Astrocyte of the spinal cord (primary cell): ENCODE results near the gene LRBA.

Experiments used
- DNase-seq: peaks from one replicate; pipeline ENCODE4 v3.0.0; 2011; ENCODE audit warnings: low read depth, low spot score
- H3K4me3 ChIP-seq: 2 replicates; pipeline ENCODE4 v1.5.1; 2011; ENCODE audit warnings: low read depth, mild to moderate bottlenecking, low read length, moderate library complexity
- in situ Hi-C: cut with HindIII; loops from 2 replicates; pipeline ENCODE4 v1.10.0; 2017; ENCODE audit warnings: low sequenced_read_pairs
- TF ChIP-seq, protein P1 (sequence below): IDR thresholded peaks from 2 replicates; pipeline ENCODE4 v1.5.1; 2012; ENCODE audit warnings: low read depth, mild to moderate bottlenecking, low read length, inconsistent platforms

LRBA gene

DNA sequence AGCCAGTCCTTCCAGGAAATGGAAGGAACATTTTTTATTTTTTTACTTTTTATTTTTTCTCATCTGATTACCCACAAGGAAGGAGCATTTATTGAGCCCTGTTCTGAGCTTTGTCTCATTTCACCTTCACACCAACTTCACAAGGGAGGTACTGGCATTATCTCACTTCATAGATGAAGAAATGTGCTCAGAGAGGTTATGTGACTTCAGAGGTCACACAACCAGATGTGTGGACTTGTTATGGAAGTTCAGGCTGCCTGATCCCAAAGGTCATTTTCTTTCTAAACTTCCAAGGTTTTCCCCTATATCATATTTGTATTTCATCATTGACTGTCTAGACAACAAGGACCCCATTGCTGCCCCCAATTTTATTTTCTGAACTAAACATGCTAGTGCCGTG, 776.5 kb downstream of the LRBA start:
- in situ Hi-C loops: no loop called here
- TF ChIP-seq, protein P1, sequence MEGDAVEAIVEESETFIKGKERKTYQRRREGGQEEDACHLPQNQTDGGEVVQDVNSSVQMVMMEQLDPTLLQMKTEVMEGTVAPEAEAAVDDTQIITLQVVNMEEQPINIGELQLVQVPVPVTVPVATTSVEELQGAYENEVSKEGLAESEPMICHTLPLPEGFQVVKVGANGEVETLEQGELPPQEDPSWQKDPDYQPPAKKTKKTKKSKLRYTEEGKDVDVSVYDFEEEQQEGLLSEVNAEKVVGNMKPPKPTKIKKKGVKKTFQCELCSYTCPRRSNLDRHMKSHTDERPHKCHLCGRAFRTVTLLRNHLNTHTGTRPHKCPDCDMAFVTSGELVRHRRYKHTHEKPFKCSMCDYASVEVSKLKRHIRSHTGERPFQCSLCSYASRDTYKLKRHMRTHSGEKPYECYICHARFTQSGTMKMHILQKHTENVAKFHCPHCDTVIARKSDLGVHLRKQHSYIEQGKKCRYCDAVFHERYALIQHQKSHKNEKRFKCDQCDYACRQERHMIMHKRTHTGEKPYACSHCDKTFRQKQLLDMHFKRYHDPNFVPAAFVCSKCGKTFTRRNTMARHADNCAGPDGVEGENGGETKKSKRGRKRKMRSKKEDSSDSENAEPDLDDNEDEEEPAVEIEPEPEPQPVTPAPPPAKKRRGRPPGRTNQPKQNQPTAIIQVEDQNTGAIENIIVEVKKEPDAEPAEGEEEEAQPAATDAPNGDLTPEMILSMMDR: no peak
- no peak overlapping the region for H3K4me3 ChIP-seq
- DNase-seq: no peak

DNA sequence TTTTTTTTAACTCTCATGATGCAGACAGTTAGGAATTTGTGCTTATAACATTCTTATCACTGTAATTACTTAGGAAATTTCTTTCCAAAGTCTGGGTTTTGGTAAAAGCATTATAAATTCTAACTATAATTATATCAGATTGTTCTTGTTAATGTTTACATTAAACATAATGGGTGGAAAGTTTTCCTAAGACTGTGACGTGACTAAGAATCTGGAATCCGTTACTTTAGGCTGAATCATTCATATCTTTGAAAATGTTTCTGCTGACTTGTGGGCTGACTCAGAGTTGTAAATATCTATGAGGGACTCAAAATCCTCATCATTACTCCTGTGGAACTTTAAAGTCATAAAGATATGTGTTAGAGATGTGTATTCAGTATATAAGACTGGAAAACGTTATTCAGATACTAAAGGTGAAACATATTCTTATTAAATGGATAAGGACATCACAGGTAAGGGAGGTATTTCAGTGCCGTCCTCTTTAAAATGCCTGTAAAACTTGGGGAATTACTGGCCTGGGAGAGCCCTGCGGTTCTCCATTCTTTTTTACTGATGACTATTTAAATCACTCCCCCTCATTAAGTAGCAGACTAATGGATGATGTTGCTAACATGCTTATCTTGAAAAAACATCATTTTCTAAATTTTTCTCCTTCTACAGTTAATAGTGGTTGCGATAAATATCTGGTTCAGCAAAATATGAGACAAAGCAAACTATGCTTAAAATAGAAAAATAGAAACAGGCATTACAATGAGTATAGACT, 777.8 kb downstream of the LRBA start:
- TF ChIP-seq, protein P1: no peak
- peak; percentile 95 for DNase-seq
- no peak overlapping the region for H3K4me3 ChIP-seq
- in situ Hi-C loops: no loop called here

DNA sequence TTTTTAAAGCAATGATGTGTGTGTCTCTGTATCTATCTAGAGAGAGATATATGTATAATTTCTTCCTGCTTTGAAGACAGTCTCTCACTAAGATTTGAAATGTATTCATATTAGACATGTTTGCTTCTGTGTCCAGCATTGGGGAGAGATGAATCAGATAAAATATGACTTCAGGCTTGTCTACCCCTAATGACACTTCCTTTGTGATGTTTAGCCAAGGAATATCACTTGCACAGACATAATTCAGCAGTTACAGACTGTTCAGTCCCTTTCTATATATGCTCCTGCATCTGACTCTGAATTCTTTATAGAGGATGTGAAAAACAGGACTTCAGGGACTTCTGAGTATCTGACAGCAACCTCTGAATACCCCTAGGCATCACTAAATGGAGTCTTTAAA, 778.5 kb downstream of the LRBA start:
- no peak overlapping the region for H3K4me3 ChIP-seq
- TF ChIP-seq, protein P1: no peak
- DNase-seq: peak; percentile 72
- in situ Hi-C loops: no loop called here

DNA sequence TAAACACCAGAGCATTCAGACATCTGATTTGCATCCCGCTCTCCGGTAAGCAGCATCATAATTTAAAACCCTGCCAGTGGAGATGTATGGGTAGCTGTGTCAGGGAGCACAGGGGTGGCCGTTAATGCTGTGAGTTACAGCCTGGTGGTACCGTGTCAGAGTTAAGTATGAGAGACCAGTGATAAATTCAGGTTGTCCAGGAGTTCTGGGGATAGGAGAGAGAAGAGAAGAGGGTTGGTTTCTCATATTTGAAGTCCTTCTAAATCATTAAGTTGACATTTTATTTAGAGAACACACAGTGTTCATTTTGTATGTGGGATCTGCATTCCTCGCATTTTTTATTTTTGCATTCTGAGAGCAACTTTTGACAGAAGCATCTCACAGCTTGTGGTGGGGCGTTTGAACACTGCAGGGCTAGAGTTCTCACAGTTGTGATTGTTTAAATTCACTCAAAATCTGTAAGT, 779.2 kb downstream of the LRBA start:
- DNase-seq: peak; percentile 72
- H3K4me3 ChIP-seq: no peak overlapping the region
- TF ChIP-seq, protein P1: no peak
- in situ Hi-C loops: no loop called here

DNA sequence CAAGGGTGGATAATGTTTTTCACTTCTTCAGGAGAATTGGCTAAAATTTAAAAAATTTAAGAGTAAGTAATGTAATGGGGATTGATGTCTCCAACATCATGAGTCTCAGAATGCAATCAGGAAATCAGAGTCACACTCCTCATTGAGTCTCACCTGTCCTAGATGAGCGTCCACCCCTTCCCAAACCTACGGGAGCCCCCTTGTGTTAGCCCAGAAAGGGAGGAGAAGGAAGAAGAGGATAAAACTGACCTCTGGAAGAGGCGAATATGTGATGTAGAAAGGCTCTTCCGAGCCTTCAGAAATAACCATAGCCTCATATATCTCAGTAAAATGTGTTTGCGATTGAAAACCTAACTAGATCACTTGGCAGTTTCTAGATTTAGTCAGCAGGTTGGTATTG, 779.8 kb downstream of the LRBA start:
- in situ Hi-C loops: no loop called here
- no peak overlapping the region for H3K4me3 ChIP-seq
- TF ChIP-seq, protein P1: no peak
- DNase-seq: no peak

DNA sequence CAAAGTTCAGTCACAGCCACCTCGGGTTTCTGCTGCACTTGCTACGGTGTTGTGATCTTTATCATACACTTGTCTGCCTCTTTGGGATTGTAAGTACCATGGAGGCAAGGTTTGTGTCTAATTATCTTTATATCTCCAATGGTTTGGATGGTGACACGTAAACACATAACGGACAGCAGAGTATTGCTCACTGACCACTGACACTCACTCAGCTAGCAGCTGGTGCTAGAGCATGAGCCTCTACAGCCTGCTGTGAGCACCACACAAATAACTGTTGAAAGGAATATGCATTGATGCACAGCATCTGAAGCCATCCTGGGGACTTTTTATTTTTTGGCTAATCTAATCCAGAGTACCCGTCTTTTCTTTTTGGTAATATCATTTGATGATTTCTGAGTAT, 780.8 kb downstream of the LRBA start:
- peak; percentile 43 for DNase-seq
- in situ Hi-C loops: no loop called here
- H3K4me3 ChIP-seq: no peak overlapping the region
- TF ChIP-seq, protein P1: no peak
